GM10266 (cell line): Measurements from ENCODE around the gene TBL1XR1.
A peak's percentile ranks its signal among the peaks of the same experiment; 100 is the strongest.

Experiments
- DNase-seq: peaks from one replicate; pipeline ENCODE4 v3.0.0; 2012; ENCODE audit errors: extremely low spot score
- CTCF ChIP-seq: IDR thresholded peaks from 2 replicates; pipeline ENCODE4 v1.5.1; 2012; ENCODE audit warnings: mild to moderate bottlenecking, low read depth; ENCODE audit not compliant: control insufficient read depth, insufficient read depth; ENCODE audit errors: missing control alignments

Gene TBL1XR1

DNA sequence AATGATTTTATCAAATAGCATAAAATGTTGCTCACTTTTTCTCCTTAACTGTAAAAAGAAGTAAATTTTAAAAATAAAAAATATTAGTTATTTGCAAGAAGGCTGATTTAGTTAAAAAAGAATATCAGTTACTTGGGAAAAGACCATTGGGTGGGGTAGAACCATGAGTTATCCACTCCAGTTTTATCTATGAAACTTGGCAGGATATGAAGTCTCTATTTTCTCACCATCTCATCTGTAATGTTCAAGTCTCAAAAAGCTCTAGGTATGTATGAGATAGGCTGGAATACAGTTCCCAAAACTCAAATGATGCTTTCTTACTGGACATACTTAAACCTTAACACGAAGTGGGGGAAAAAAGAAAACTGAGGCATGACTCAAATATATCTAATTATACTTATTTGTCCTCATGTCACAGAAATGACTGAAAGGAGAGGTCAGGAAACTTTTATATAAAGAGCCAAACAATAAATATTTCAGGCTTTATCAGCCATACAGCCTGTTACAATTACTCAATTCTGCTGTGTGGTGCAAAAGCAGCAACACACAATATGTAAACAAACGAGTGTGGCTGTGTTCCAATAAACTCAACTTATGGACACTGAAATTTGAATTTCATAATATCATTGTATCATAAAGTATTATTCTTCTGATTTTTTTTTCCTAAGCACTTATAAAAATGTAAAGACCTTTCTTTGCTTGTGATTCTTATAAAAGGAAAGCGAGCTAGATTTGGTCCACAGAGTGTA, 131.8 kb downstream of the TBL1XR1 start:
- DNase-seq: no peak
- no peak for TF ChIP-seq CTCF

DNA sequence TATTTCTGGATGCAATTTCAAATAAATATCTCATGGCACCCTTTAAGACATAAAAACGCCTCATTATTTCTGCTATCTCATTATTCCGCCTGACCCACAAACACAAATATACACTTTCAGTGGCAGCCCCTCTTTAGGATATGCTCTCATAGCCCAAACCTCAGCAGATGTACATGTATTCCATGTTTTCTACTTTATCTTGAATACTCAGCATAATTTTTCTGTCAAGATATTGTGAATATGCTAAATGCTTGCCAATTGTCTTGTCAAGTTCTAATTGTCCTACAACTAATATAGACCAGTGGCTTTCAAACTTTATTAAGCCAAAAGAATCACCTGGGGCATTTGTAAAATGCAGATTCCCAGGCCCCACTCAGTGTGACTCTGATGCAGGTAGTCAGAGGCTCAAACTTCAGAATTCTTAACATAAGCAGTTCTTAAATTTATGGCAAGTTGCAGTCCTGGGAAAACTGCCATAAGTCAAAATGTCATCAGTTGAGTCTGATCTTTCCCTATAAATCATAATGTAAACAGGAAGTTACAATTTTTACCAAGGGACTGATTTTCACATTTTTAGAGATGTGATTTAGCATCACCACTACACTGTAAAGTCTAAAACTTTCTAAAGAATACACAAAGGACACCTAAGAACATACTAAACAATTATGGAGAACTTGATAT, 135.1 kb downstream of the TBL1XR1 start:
- no peak for DNase-seq
- TF ChIP-seq CTCF: no peak

DNA sequence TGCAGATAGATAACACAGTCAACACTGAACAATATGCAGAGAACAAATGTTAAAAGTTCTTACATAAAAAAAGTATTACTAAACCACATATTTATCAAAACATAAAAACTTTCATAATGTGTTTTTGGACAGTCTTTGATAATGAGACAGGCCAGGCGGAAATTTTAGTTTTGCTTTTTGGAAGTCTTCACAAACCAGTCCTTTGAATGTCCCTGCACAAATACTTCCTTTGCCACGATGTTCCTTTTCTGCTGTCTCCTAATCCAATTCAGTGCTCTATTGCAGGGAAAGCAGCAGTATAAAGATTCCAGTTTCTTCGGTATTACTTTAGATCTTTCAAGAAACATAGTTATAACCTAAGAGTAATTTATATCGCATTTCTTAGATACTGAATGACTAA, 135.9 kb downstream of the TBL1XR1 start:
- TF ChIP-seq CTCF: no peak
- DNase-seq: no peak

DNA sequence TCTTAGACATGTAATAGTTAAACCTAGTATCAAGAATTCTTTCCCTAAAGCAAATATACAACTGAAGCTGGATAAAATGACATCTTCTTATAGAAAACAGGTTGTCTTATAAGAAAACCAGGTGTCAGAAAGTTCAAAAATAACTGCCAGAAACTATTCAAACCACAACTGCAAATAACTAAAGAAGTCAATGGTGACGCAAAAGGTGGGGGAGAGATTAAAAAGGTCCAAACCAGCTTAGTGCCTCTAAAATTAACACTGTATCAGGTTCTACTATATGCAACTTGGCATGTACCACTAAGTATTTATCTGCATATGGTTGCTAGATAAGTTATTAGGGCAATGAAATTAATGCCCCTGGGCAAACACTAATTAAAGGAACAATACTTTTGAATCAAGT, 136.8 kb downstream of the TBL1XR1 start:
- peak; percentile 19 for DNase-seq
- no peak for TF ChIP-seq CTCF

DNA sequence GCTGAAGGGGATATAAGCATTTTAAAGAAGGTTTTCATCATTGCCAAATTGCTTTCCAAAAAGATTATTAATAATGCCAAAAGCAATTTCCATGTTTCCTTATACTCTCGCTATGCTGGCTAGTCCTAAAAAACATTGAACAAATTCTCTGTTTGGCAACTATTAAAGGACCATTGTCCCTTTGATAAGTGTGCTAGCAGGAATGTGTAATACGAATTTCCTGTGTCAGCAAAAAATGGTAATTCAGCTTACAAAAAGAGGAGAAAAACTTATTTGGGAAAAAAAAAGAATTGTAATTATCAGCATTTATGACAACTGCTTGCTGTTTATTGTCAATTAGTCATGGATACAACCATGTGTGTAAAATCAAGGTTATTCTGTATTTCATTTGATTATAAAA, 138.6 kb downstream of the TBL1XR1 start:
- no peak for TF ChIP-seq CTCF
- DNase-seq: no peak

DNA sequence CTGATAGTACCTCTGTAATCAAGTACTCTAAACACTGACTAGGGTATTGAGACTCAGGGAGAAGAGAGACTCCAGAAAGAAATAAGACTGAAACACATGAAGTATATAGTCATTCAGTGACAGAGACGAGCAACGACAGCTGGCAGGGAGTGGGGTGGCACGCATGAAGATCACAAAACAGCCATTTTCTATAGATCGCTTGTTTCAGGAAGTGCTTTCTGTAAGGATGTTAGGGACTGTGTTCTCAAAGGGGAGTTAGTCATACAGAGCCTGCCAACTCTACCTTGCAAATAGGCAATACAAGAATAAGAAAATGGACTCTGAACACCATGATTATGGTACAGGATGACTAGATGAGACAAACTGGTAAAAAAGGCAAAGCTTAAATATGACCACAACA, 139.5 kb downstream of the TBL1XR1 start:
- peak; percentile 59 for DNase-seq
- TF ChIP-seq CTCF: no peak

DNA sequence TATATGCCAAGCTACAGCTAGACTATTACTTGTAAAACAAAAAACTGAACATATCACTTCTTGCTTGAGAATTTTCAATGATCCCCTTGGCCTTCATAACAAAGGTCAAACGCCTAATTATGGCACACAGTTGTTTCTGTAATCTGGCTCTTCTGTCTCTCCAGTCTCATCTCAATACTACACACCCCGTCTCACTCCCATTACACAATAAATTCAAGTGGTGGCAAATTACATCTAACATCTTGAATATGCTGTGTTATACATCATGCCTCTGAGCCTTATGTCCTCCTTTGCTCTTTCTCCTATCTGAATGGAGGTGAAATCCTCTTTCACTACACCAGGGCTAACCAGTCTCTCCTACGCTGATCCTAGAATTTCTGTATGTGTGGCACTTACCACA, 140.4 kb downstream of the TBL1XR1 start:
- DNase-seq: no peak
- TF ChIP-seq CTCF: no peak
